Measurements from ENCODE around the gene NPC1.
"Not testable (repeated sequence)": the region's sequence is repeated elsewhere in the genome, so short reads cannot be mapped to it uniquely, and the experiment has no call there.

NPC1 gene

DNA sequence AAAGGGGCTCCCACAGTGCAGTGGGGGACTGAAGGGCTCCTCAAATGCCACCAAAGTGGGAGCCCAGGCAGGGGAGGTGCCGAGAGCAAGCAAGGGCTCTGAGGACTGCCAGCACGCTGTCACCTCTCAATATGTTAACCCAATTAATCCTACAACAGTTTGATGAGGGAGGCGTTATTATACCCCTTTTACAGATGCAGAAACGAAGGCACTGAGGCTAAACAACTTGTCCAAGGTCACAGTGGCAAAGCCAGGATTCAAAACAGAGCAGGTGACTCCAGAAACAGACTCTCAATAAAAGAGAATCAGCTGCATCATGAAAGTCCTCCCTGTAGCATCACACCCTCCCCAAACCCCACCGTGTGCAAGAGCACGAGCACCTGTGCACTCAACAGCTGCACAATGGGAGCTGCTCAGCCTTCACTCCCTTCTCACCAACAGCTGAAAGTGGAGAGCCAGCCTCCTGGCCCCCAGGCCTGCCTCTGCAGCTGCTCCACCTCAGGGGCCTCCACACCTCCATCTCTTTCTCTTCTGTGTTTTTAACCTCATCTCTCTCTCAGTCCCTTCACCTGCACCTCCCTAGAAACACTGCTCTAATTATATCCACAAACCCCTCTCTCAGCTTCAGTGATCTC, 8.1 kb downstream of the NPC1 start:
- DNase-seq (ENCODE audit: low read depth) = no peak
- TF ChIP-seq POLR2A (IDR thresholded peaks at IDR 0.05; ENCODE audit: extremely low read depth, insufficient read length) (no peak), MYC (IDR thresholded peaks at IDR 0.05; ENCODE audit: low read depth, low read length) (no peak)
- TF ChIP-seq, protein P1, sequence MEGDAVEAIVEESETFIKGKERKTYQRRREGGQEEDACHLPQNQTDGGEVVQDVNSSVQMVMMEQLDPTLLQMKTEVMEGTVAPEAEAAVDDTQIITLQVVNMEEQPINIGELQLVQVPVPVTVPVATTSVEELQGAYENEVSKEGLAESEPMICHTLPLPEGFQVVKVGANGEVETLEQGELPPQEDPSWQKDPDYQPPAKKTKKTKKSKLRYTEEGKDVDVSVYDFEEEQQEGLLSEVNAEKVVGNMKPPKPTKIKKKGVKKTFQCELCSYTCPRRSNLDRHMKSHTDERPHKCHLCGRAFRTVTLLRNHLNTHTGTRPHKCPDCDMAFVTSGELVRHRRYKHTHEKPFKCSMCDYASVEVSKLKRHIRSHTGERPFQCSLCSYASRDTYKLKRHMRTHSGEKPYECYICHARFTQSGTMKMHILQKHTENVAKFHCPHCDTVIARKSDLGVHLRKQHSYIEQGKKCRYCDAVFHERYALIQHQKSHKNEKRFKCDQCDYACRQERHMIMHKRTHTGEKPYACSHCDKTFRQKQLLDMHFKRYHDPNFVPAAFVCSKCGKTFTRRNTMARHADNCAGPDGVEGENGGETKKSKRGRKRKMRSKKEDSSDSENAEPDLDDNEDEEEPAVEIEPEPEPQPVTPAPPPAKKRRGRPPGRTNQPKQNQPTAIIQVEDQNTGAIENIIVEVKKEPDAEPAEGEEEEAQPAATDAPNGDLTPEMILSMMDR (IDR thresholded peaks at IDR 0.05; ENCODE audit: low read depth, low read length) = no peak
- TF ChIP-seq, protein P2, sequence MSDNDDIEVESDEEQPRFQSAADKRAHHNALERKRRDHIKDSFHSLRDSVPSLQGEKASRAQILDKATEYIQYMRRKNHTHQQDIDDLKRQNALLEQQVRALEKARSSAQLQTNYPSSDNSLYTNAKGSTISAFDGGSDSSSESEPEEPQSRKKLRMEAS (IDR thresholded peaks at IDR 0.05; ENCODE audit: low read depth, low read length) = no peak
- H3K4me3 ChIP-seq (ENCODE audit: low read depth, low read length) = no peak overlapping the region

DNA sequence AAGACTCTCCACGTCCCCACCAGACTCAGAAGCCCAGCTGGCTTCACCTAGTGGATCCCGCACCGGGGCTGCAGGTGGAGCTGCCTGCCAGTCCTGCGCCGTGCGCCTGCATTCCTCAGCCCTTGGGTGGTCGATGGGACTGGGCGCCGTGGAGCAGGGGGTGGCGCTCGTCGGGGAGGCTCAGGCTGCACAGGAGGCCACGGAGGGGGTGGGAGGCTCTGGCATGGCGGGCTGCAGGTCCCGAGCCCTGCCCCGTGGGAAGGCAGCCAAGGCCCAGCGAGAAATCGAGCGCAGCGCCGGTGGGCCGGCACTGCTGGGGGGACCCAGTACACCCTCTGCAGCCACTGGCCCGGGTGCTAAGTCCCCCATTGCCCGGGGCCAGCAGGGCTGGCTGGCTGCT, 8.8 kb downstream of the NPC1 start:
- DNase-seq (ENCODE audit: low read depth); H3K4me3 ChIP-seq (ENCODE audit: low read depth, low read length): not testable (repeated sequence)

DNA sequence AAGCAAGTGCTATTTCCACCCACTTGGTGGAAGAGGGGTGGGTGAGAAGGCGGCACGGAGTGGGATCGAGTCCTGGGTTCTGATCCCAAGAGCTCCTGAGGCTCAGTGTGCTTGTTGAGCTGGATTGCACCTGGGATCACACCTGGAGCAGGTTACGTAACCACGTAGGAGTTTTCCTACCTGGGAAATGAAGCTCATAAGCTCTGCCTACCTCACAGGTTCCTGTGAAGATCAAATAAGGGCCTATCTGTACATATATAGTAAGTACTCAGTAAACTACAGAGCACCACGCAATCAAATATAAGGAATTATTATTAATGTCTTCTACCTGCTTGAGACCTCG, 11.0 kb downstream of the NPC1 start:
- no peak overlapping the region for H3K4me3 ChIP-seq (ENCODE audit: low read depth, low read length)
- TF ChIP-seq, protein P2 (IDR thresholded peaks at IDR 0.05; ENCODE audit: low read depth, low read length) = no peak
- TF ChIP-seq POLR2A (IDR thresholded peaks at IDR 0.05; ENCODE audit: extremely low read depth, insufficient read length) (no peak), MYC (IDR thresholded peaks at IDR 0.05; ENCODE audit: low read depth, low read length) (no peak)
- TF ChIP-seq, protein P1 (IDR thresholded peaks at IDR 0.05; ENCODE audit: low read depth, low read length) = no peak
- no peak for DNase-seq (ENCODE audit: low read depth)

DNA sequence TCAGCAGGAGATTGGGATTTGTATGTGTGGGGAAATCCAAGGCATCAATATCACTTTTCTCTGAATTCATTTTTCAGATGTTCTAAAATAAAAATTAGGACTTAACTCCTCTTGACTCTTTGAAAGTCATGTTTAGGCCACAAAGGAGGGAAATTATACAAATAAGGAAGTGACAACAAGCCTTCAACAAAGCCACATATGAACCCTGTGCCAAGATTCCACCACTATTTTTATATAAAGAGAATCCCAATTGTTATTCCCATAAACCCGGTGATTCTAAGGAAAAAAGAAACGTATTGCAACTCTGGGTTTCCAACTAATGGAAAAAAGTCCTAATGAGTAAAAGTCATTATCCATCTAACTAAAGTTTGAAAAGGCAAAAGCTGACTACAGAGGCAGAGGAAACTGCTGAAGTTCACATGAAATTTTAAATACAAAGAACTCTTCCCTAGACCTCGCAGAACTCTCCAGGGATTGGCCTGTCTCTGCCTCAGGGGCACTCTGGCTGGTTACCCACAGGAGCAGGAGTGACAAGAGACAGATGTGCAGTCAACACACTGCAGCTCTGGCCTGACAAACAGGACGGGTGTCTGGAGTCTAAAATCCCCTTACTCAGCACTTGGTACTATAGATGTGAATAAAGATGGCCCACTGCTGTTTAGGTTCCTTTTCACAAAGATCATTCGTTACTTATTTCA, 11.5 kb downstream of the NPC1 start:
- no peak overlapping the region for H3K4me3 ChIP-seq (ENCODE audit: low read depth, low read length)
- TF ChIP-seq POLR2A (IDR thresholded peaks at IDR 0.05; ENCODE audit: extremely low read depth, insufficient read length) (no peak), MYC (IDR thresholded peaks at IDR 0.05; ENCODE audit: low read depth, low read length) (no peak)
- TF ChIP-seq, protein P1 (IDR thresholded peaks at IDR 0.05; ENCODE audit: low read depth, low read length) = no peak
- TF ChIP-seq, protein P2 (IDR thresholded peaks at IDR 0.05; ENCODE audit: low read depth, low read length) = no peak
- DNase-seq (ENCODE audit: low read depth) = peak; percentile 16

DNA sequence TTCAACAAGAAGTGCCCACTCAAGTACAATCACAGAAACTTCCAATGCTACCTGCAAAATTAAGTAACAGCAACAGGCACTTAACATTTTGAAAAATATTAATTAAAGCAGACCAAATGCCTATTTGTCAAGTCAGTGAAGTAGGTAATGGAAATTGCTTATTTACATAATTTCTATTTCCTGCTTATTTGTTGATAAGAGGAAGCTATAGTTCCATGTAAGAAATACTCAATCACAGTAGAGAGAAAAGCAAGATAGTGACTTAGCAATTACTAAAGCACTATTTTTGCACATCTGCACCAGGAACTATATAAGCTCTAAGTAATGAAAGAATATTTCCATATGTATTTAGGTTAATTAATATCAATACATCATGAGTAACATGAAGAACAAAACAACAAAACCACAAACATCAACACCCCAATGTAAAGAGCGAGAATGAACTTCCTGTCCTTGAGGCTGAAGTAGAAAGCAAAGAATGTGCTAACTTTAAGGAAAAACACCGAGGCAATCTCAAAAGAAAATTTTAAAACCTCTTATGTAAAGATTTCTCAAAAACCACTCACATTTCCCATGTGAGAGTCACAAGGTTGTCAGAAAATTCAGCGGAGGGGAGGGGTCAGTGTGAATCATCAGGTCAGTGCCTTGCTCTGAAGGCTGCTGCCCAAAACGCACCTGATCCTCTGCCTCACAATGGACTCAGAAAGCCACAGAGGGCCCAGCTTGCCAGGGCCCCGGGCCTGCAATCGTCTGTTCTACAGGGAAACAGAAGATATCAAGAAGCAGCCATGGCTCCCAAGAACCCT, 12.5 kb downstream of the NPC1 start:
- TF ChIP-seq, protein P2 (IDR thresholded peaks at IDR 0.05; ENCODE audit: low read depth, low read length) = no peak
- TF ChIP-seq, protein P1 (IDR thresholded peaks at IDR 0.05; ENCODE audit: low read depth, low read length) = no peak
- TF ChIP-seq POLR2A (IDR thresholded peaks at IDR 0.05; ENCODE audit: extremely low read depth, insufficient read length) (no peak), MYC (IDR thresholded peaks at IDR 0.05; ENCODE audit: low read depth, low read length) (no peak)
- H3K4me3 ChIP-seq (ENCODE audit: low read depth, low read length) = no peak overlapping the region
- no peak for DNase-seq (ENCODE audit: low read depth)

DNA sequence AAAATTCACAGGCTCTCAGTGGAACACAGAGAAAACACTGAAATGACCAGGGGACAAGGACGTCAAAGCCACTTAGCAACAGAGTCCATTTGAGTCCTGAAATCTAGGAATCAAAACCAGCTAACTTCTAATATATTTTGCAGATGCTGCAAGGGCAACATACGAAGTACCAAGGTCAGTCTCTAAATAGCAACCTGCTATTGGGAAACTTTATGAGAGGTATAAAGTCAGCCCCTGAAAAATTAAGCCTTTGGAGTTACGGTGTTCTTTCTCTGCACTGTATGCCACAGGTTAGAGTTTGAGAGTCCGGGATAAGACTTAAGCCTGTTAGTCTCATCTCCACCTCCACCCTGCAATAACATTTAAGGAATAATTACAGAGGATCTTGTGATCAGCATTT, 13.3 kb downstream of the NPC1 start:
- DNase-seq (ENCODE audit: low read depth) = no peak
- no peak overlapping the region for H3K4me3 ChIP-seq (ENCODE audit: low read depth, low read length)
- TF ChIP-seq, protein P2 (IDR thresholded peaks at IDR 0.05; ENCODE audit: low read depth, low read length) = no peak
- TF ChIP-seq, protein P1 (IDR thresholded peaks at IDR 0.05; ENCODE audit: low read depth, low read length) = no peak
- TF ChIP-seq MYC (IDR thresholded peaks at IDR 0.05; ENCODE audit: low read depth, low read length) = no peak
